Brain microvascular endothelial cell (primary cell): Measurements from ENCODE around the gene GABRP.
"Not testable (repeated sequence)": the region's sequence is repeated elsewhere in the genome, so short reads cannot be mapped to it uniquely, and the experiment has no call there.

Experiments used
- DNase-seq: peaks from one replicate; pipeline ENCODE4 v3.0.0-alpha.2; 2020
- H3K27ac ChIP-seq: fragments of 250-450 bp; sonication (Bioruptor Pico); 2 replicates; pipeline ENCODE4 v1.5.1; 2020; ENCODE audit warnings: mild to moderate bottlenecking, moderate library complexity
- H3K27me3 ChIP-seq: fragments of 250-450 bp; sonication (Bioruptor Pico); replicated peaks from 2 replicates; pipeline ENCODE4 v1.5.1; 2020; ENCODE audit warnings: mild to moderate bottlenecking
- H3K36me3 ChIP-seq: fragments of 250-450 bp; sonication (Bioruptor Pico); replicated peaks from 2 replicates; pipeline ENCODE4 v1.5.1; 2020; ENCODE audit warnings: mild to moderate bottlenecking
- H3K4me3 ChIP-seq: 2 replicates; pipeline ENCODE4 v1.5.1; 2011; ENCODE audit warnings: low read depth, mild to moderate bottlenecking, control low read depth, low read length, moderate library complexity
- in situ Hi-C: cut with HindIII; loops from 2 replicates; pipeline ENCODE4 v1.10.0; 2017; ENCODE audit warnings: low sequenced_read_pairs, low pct_ligation_motif_present
- TF ChIP-seq, protein P1 (sequence below): IDR thresholded peaks from 2 replicates; pipeline ENCODE4 v1.5.1; 2011; ENCODE audit warnings: low read depth, mild to moderate bottlenecking, moderate library complexity, low read length, control low read depth, inconsistent platforms; ENCODE audit errors: missing control alignments

The GABRP gene

GRCh38 chr5:170832241-170832640, 48.7 kb downstream of the GABRP start:
- no peaks in the 10 kb centered on the region for H3K36me3 ChIP-seq
- H3K27me3 ChIP-seq = no peaks in the 10 kb centered on the region
- no peak for DNase-seq
- no peak overlapping the region for H3K4me3 ChIP-seq
- in situ Hi-C loops = no loop called here
- TF ChIP-seq, protein P1, sequence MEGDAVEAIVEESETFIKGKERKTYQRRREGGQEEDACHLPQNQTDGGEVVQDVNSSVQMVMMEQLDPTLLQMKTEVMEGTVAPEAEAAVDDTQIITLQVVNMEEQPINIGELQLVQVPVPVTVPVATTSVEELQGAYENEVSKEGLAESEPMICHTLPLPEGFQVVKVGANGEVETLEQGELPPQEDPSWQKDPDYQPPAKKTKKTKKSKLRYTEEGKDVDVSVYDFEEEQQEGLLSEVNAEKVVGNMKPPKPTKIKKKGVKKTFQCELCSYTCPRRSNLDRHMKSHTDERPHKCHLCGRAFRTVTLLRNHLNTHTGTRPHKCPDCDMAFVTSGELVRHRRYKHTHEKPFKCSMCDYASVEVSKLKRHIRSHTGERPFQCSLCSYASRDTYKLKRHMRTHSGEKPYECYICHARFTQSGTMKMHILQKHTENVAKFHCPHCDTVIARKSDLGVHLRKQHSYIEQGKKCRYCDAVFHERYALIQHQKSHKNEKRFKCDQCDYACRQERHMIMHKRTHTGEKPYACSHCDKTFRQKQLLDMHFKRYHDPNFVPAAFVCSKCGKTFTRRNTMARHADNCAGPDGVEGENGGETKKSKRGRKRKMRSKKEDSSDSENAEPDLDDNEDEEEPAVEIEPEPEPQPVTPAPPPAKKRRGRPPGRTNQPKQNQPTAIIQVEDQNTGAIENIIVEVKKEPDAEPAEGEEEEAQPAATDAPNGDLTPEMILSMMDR = no peak
- H3K27ac ChIP-seq = no peak overlapping the region

GRCh38 chr5:170833981-170834380, 50.5 kb downstream of the GABRP start:
- in situ Hi-C loops, H3K27ac ChIP-seq, DNase-seq, H3K27me3 ChIP-seq, H3K4me3 ChIP-seq, H3K36me3 ChIP-seq: not testable (repeated sequence)

GRCh38 chr5:170836226-170836625, 52.7 kb downstream of the GABRP start:
- Histone ChIP-seq H3K27ac (no peak overlapping the region), H3K36me3 (no peaks in the 10 kb centered on the region), H3K27me3 (no peaks in the 10 kb centered on the region), H3K4me3 (no peak overlapping the region)
- in situ Hi-C loops = no loop called here
- TF ChIP-seq, protein P1 = no peak
- DNase-seq = no peak

- TF ChIP-seq, protein P1 = no peak
- in situ Hi-C loops = no loop called here
- DNase-seq = no peak
- Histone ChIP-seq H3K36me3 (no peaks in the 10 kb centered on the region), H3K27ac (no peak overlapping the region), H3K27me3 (no peaks in the 10 kb centered on the region), H3K4me3 (no peak overlapping the region)
Observed at GRCh38 chr5:170843870-170844269, 60.3 kb downstream of the GABRP start.

- in situ Hi-C loops = no loop called here
- DNase-seq = no peak
- H3K27me3 ChIP-seq = no peaks in the 10 kb centered on the region
- TF ChIP-seq, protein P1 = no peak
- H3K4me3 ChIP-seq = no peak overlapping the region
- no peaks in the 10 kb centered on the region for H3K36me3 ChIP-seq
- H3K27ac ChIP-seq = no peak overlapping the region
Observed at GRCh38 chr5:170844651-170845050, 61.1 kb downstream of the GABRP start.

DNA sequence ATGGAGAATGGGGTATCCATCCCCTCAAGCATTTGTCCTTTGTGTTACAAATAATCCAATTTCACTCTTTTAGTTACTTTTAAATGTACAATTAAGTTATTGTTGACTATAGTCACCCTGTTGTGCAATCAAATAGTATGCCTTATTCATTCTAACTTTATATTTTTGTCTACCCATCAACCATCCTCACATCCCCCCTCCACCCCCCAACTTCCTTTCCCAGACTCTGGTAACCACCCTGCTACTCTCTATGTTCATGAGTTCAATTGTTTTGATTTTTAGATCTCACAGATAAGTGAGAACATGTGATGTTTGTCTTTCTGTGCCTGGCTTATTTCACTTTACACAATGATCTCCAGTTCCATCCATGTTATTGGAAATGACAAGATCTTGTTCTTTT, 62.9 kb downstream of the GABRP start:
- TF ChIP-seq, protein P1 = no peak
- H3K27ac ChIP-seq = no peak overlapping the region
- peak; percentile 33 for DNase-seq
- H3K36me3 ChIP-seq = no peaks in the 10 kb centered on the region
- no peak overlapping the region for H3K4me3 ChIP-seq
- in situ Hi-C loops = no loop called here
- H3K27me3 ChIP-seq = no peaks in the 10 kb centered on the region
